IMR-90 (cell line): ENCODE data around the gene SNX3. TPM values are rescaled to one million over a fixed set of nuclear protein-coding genes. Genes with fewer than 3 reads are reported as not detected.

Source experiments
- ATAC-seq: fragments of 200-7000 bp; cut with Tn5 transposase; 2 replicates; pipeline ENCODE4 v1.9.1; 2020; ENCODE audit warnings: low read depth, mild to moderate bottlenecking, moderate library complexity
- BruUV-seq: library from RNA; stranded (reverse); fragments of 400-500 nt; replicated peaks from 2 replicates; lab custom pipeline; 2021; lab: Mats Ljungman, UMichigan
- CTCF ChIA-PET: fragments of 300-600 bp; formaldehyde crosslinking; extraction: SDS; loops from one replicate; lab custom pipeline; 2021; ENCODE audit warnings: antibody characterized with exemption; lab: Yijun Ruan, JAX
- POLR2A ChIA-PET: fragments of 300-600 bp; sonication (Branson Sonifier 250); formaldehyde crosslinking; loops from one replicate; lab custom pipeline; 2022; ENCODE audit warnings: antibody characterized with exemption; ENCODE audit not compliant: unreplicated experiment; lab: Charles Lee
- DNase-seq: peaks from one replicate; pipeline ENCODE4 v3.0.0; 2013
- H2AFZ ChIP-seq: replicated peaks from 2 replicates; pipeline ENCODE3; 2013; ENCODE audit warnings: low read length, mild to moderate bottlenecking; ENCODE audit not compliant: poor library complexity
- H2AK5ac ChIP-seq: 2 replicates; pipeline ENCODE4 v1.6.1; 2013; ENCODE audit warnings: low read depth, low read length, inconsistent platforms
- H2AK9ac ChIP-seq: replicated peaks from 2 replicates; pipeline ENCODE3; 2013; ENCODE audit warnings: mild to moderate bottlenecking, low read depth, low read length, moderate library complexity; ENCODE audit not compliant: poor library complexity
- H2BK120ac ChIP-seq: 2 replicates; pipeline ENCODE4 v1.6.1; 2013; ENCODE audit warnings: low read depth, low read length, inconsistent platforms
- H2BK15ac ChIP-seq: 3 replicates; pipeline ENCODE4 v1.6.1; 2013; ENCODE audit warnings: low read depth, low read length, inconsistent platforms
- H2BK20ac ChIP-seq: 2 replicates; pipeline ENCODE4 v1.6.1; 2013; ENCODE audit warnings: low read depth, mild to moderate bottlenecking, inconsistent platforms, low read length, moderate library complexity
- H2BK5ac ChIP-seq: 2 replicates; pipeline ENCODE4 v1.6.1; 2013; ENCODE audit warnings: mild to moderate bottlenecking, low read depth, low read length, inconsistent platforms; ENCODE audit not compliant: poor library complexity, severe bottlenecking
- H3K14ac ChIP-seq: replicated peaks from 2 replicates; pipeline ENCODE4 v1.6.1; 2013; ENCODE audit warnings: low read depth, low read length, inconsistent platforms
- H3K18ac ChIP-seq: 2 replicates; pipeline ENCODE4 v1.6.1; 2013; ENCODE audit warnings: low read depth, low read length, control low read depth
- H3K23ac ChIP-seq: 2 replicates; pipeline ENCODE4 v1.6.1; 2013; ENCODE audit warnings: low read depth, low read length, inconsistent platforms
- H3K27ac ChIP-seq: 2 replicates; pipeline ENCODE4 v1.5.1; 2013; ENCODE audit warnings: mild to moderate bottlenecking, control low read depth, low read length; ENCODE audit not compliant: insufficient read depth
- H3K27me3 ChIP-seq: 2 replicates; pipeline ENCODE4 v1.6.1; 2013; ENCODE audit warnings: low read length; ENCODE audit not compliant: control insufficient read depth, insufficient read depth
- H3K36me3 ChIP-seq: 2 replicates; pipeline ENCODE4 v1.6.1; 2013; ENCODE audit warnings: low read length, mixed read lengths; ENCODE audit not compliant: control insufficient read depth, insufficient read depth
- H3K4ac ChIP-seq: 2 replicates; pipeline ENCODE4 v1.6.1; 2013; ENCODE audit warnings: low read depth, low read length, inconsistent platforms
- H3K4me1 ChIP-seq: 2 replicates; pipeline ENCODE4 v1.6.1; 2013; ENCODE audit warnings: low read length, mixed read lengths; ENCODE audit not compliant: control insufficient read depth, insufficient read depth
- H3K4me2 ChIP-seq: 2 replicates; pipeline ENCODE4 v1.6.1; 2013; ENCODE audit warnings: low read depth, mild to moderate bottlenecking, control low read depth, low read length, moderate library complexity
- H3K4me3 ChIP-seq: 2 replicates; pipeline ENCODE4 v1.5.1; 2013; ENCODE audit warnings: low read depth, mild to moderate bottlenecking, control low read depth, low read length, moderate library complexity; ENCODE audit not compliant: insufficient read depth
- H3K56ac ChIP-seq: 2 replicates; pipeline ENCODE4 v1.6.1; 2013; ENCODE audit warnings: low read length, inconsistent platforms; ENCODE audit not compliant: insufficient read depth; ENCODE audit errors: extremely low read depth
- H3K79me1 ChIP-seq, 2 experiments: 2 replicates each; pipeline ENCODE4 v1.6.1; 2013; ENCODE audit warnings: low read length in 2 of 2, inconsistent platforms in 1 of 2, low read depth in 1 of 2
- H3K9ac ChIP-seq: 2 replicates; pipeline ENCODE4 v1.6.1; 2013; ENCODE audit warnings: low read depth, low read length, control low read depth
- H3K9me1 ChIP-seq: 2 replicates; pipeline ENCODE4 v1.6.1; 2013; ENCODE audit warnings: low read length, inconsistent platforms; ENCODE audit not compliant: insufficient read depth
- H3K9me3 ChIP-seq: 2 replicates; pipeline ENCODE4 v1.6.1; 2013; ENCODE audit warnings: low read length; ENCODE audit not compliant: control insufficient read depth, insufficient read depth
- H4K20me1 ChIP-seq: 2 replicates; pipeline ENCODE4 v1.6.1; 2013; ENCODE audit warnings: low read length, inconsistent platforms; ENCODE audit not compliant: insufficient read depth
- H4K5ac ChIP-seq: 2 replicates; pipeline ENCODE4 v1.6.1; 2013; ENCODE audit warnings: mild to moderate bottlenecking, low read depth, low read length, control low read depth
- H4K8ac ChIP-seq, 2 experiments: 2 replicates each; pipeline ENCODE4 v1.6.1; 2013; ENCODE audit warnings: low read depth in 2 of 2, low read length in 2 of 2, control low read depth in 1 of 2, inconsistent platforms in 1 of 2
- H4K91ac ChIP-seq: 2 replicates; pipeline ENCODE4 v1.6.1; 2013; ENCODE audit warnings: low read depth, low read length, inconsistent platforms; ENCODE audit not compliant: insufficient read depth
- FOS ChIP-seq: fragments of 150-350 bp; IDR thresholded peaks from 2 replicates; pipeline ENCODE4 v1.6.1; 2016; ENCODE audit warnings: low read depth, low read length
- MAZ ChIP-seq: IDR thresholded peaks from 2 replicates; pipeline ENCODE4 v1.6.1; 2012; ENCODE audit warnings: low read depth, mild to moderate bottlenecking, low read length, improper control_type of control experiment, moderate library complexity, borderline replicate concordance
- MXI1 ChIP-seq: IDR thresholded peaks from 2 replicates; pipeline ENCODE4 v1.6.1; 2012; ENCODE audit warnings: low read depth, mild to moderate bottlenecking, low read length, moderate library complexity, borderline replicate concordance
- POLR2A ChIP-seq: IDR thresholded peaks from 2 replicates; pipeline ENCODE4 v1.6.1; 2012; ENCODE audit warnings: mild to moderate bottlenecking, low read depth, low read length
- RAD21 ChIP-seq: IDR thresholded peaks from 2 replicates; pipeline ENCODE4 v1.6.1; 2012; ENCODE audit warnings: low read length, improper control_type of control experiment
- RFX5 ChIP-seq: IDR thresholded peaks from 2 replicates; pipeline ENCODE4 v1.8.0; 2012; ENCODE audit warnings: low read depth, mild to moderate bottlenecking, low read length, moderate library complexity
- SMC3 ChIP-seq: fragments of 150-350 bp; IDR thresholded peaks from 2 replicates; pipeline ENCODE4 v1.6.1; 2016; ENCODE audit warnings: low read depth, mild to moderate bottlenecking, antibody characterized with exemption, low read length, moderate library complexity
- WGBS, 2 experiments: methylation state at CpG; one replicate each; pipeline versions ENCODE4 v1.1.5 to v1.1.7; 2013; ENCODE audit warnings: missing lambda C conversion rate in 2 of 2; ENCODE audit not compliant: insufficient read length in 1 of 2; ENCODE audit errors: extremely low coverage in 2 of 2; 5-methylcytosine and 5-hydroxymethylcytosine counted together
- dilution Hi-C: fragments of 300-500 bp; cut with HindIII; formaldehyde crosslinking; loops from one replicate; pipeline ENCODE4 v1.14.3; 2018; ENCODE audit warnings: low sequenced_read_pairs; ENCODE audit not compliant: unreplicated experiment
- in situ Hi-C: fragments of 300-500 bp; cut with MboI; formaldehyde crosslinking; loops from 3 replicates; pipeline ENCODE4 v1.14.3; 2019; ENCODE audit warnings: low sequenced_read_pairs, inconsistent platforms, mixed read lengths
- intact Hi-C: fragments of 100-400 bp; cut with micrococcal nuclease; formaldehyde crosslinking; loops from 2 replicates; pipeline ENCODE4 v1.10.0; 2022
- polyA plus RNA-seq, 3 experiments: library from polyadenylated mRNA; depleted of rRNA; stranded (reverse); fragments of >200 nt; gene quantifications; 2 replicates each; pipeline ENCODE4 v1.2.3, GENCODE V29; 2012; ENCODE audit warnings: low replicate concordance in 1 of 3
- total RNA-seq: library from RNA; depleted of rRNA; stranded (reverse); fragments of >200 nt; gene quantifications from 2 replicates; pipeline ENCODE4 v1.2.3, GENCODE V29; 2012
- TF ChIP-seq, protein P1 (sequence below): fragments of 150-350 bp; IDR thresholded peaks from 2 replicates; pipeline ENCODE4 v1.6.1; 2017; ENCODE audit warnings: mild to moderate bottlenecking, antibody characterized with exemption, low read length, low read depth

The SNX3 gene
- total and polyA plus RNA-seq, 2 of the 4 experiments (the other 2 are of a cell fraction) = 105 to 159 TPM

DNA sequence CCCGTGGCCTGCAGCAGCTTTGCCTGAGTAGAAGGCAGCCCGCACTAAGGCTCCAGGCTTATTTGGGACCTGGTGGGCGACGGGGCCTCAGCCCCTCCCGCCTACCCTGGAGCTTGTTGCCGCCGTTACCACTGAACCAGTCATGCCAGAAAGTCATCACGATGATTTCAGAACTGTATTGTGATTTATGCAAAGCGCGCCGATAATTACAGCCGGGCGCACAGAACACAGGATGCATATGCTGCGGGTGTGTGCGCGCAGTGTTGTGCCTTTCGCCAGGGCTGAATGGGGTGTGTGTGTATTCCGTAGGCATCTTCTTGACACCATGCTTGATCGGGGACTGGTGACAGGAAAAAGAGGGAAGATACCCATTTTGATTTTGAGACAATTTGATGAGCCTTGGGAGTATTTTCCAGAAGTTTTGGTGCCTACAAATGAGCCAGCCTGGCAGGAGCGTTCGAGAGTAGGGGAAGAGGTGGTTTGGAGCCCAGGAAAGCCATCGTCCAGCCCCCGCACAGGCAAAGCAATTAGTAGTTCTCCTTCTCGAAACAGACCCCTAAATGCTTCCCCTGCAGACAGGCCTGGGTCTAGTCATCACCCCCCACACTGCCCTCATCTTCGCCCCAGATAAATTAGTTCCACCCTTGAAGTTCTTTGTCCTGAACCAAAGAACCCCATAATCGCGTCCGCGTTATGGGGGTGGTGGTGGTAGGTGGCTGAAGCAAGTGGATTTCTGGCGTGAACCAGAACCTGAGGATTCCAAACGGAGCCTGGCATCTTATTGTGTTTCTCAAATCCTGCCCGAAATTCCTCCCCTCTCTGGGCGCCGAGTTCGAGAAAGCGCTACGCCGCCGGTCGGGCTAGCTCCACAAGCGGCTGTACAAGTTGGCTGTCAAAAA, 96.9 kb downstream of the SNX3 start:
- Histone ChIP-seq H3K14ac (no peak overlapping the region), H2BK120ac (no peak overlapping the region), H3K18ac (no peak overlapping the region), H2AK5ac (no peak overlapping the region), H3K4me3 (no peak overlapping the region), H3K9me1 (no peaks in the 10 kb centered on the region; the same call in 1 of the 2 replicates), H3K27ac (no peak overlapping the region), H4K5ac (no peak overlapping the region), H2BK15ac (no peak overlapping the region), H3K36me3 (no peaks in the 10 kb centered on the region), H3K4ac (no peak overlapping the region), H3K9me3 (peaks cover 7% of the 10 kb centered on the region), H2BK5ac (no peak overlapping the region), H3K23ac (no peak overlapping the region), H4K8ac (no peak overlapping the region), H3K56ac (no peak overlapping the region), H3K4me2 (no peak overlapping the region), H2AK9ac (no peak overlapping the region), H3K4me1 (no peaks in the 10 kb centered on the region; the same call in 1 of the 2 replicates), H2BK20ac (no peak overlapping the region), H3K27me3 (peaks cover 94% of the 10 kb centered on the region), H3K79me1 (no peaks in the 10 kb centered on the region), H4K91ac (no peak overlapping the region), H2AFZ (no peak overlapping the region), H3K9ac (no peak overlapping the region), H4K20me1 (no peaks in the 10 kb centered on the region; the same call in none of the 2 replicates)
- dilution Hi-C loops = no loop called here
- no peak for DNase-seq
- in situ Hi-C loops = no loop called here
- 2% methylated on average over 14 of the region's 41 CpGs; no CpG with 5 or more reads in 1 of the 2 experiments for WGBS, 2 experiments
- POLR2A ChIA-PET = interaction anchor here (0.5 kb wide), 1 partner anchor 924 kb away, joined by 3 read pairs; no protein-coding TSS in a partner anchor
- no TSS peak for BruUV-seq
- intact Hi-C loops = no loop called here
- ATAC-seq = no peak
- CTCF ChIA-PET = no interaction called here
- TF ChIP-seq MXI1 = no peak
- TF ChIP-seq, protein P1, sequence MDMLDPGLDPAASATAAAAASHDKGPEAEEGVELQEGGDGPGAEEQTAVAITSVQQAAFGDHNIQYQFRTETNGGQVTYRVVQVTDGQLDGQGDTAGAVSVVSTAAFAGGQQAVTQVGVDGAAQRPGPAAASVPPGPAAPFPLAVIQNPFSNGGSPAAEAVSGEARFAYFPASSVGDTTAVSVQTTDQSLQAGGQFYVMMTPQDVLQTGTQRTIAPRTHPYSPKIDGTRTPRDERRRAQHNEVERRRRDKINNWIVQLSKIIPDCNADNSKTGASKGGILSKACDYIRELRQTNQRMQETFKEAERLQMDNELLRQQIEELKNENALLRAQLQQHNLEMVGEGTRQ = no peak
- TF ChIP-seq RFX5 = no peak
- no peak for TF ChIP-seq POLR2A
- no peak for TF ChIP-seq SMC3
- no peak for TF ChIP-seq MAZ
- no peak for TF ChIP-seq FOS
- TF ChIP-seq RAD21 = no peak
